PC-9 (cell line): ENCODE data around the gene SERTM1. TPM values are rescaled to one million over a fixed set of nuclear protein-coding genes. Genes with fewer than 3 reads are reported as not detected.

Experiments used
- BruUV-seq: library from RNA; stranded (reverse); fragments of 400-500 nt; replicated peaks from 2 replicates; lab custom pipeline; 2021; lab: Mats Ljungman, UMichigan
- CTCF ChIA-PET: fragments of 300-600 bp; sonication (Branson Sonifier 250); formaldehyde crosslinking; loops from one replicate; lab custom pipeline; 2022; ENCODE audit warnings: antibody characterized with exemption; lab: Charles Lee
- POLR2A ChIA-PET: fragments of 300-600 bp; sonication (Branson Sonifier 250); formaldehyde crosslinking; loops from one replicate; lab custom pipeline; 2022; ENCODE audit warnings: antibody characterized with exemption; ENCODE audit not compliant: unreplicated experiment; lab: Charles Lee
- DNase-seq, 2 experiments: peaks; one replicate each; pipeline versions ENCODE4 v3.0.0 to v3.0.0-alpha.2; 2015 to 2022; ENCODE audit warnings: mixed read lengths in 1 of 2
- H2AFZ ChIP-seq: fragments of 200-600 bp; sonication (generic); 2 replicates; pipeline ENCODE4 v1.8.1; 2017; ENCODE audit warnings: antibody characterized with exemption
- H3F3A ChIP-seq: fragments of 200-600 bp; sonication (generic); 2 replicates; pipeline ENCODE4 v1.8.1; 2017; ENCODE audit warnings: antibody characterized with exemption, mild to moderate bottlenecking, low read depth; ENCODE audit not compliant: insufficient read depth
- H3K27ac ChIP-seq: fragments of 200-600 bp; sonication (generic); 2 replicates; pipeline ENCODE4 v1.6.1; 2016; ENCODE audit warnings: mixed run types
- H3K27me3 ChIP-seq: fragments of 200-600 bp; sonication (generic); 2 replicates; pipeline ENCODE4 v1.6.1; 2016; ENCODE audit warnings: low read depth, mixed run types; ENCODE audit not compliant: insufficient read depth
- H3K36me3 ChIP-seq: fragments of 200-600 bp; sonication (generic); 2 replicates; pipeline ENCODE4 v1.6.1; 2016; ENCODE audit warnings: low read depth, mixed run types
- H3K4me1 ChIP-seq: fragments of 200-600 bp; sonication (generic); replicated peaks from 2 replicates; pipeline ENCODE4 v1.6.1; 2016; ENCODE audit warnings: mixed run types; ENCODE audit not compliant: insufficient read depth
- H3K4me2 ChIP-seq: fragments of 200-600 bp; sonication (generic); 2 replicates; pipeline ENCODE4 v1.6.1; 2017; ENCODE audit warnings: mixed run types
- H3K4me3 ChIP-seq: fragments of 200-600 bp; sonication (generic); 2 replicates; pipeline ENCODE4 v1.6.1; 2016; ENCODE audit warnings: mixed run types
- H3K79me2 ChIP-seq: fragments of 200-600 bp; sonication (generic); 2 replicates; pipeline ENCODE4 v1.6.1; 2017; ENCODE audit warnings: low read depth, mixed run types
- H3K9me2 ChIP-seq: fragments of 200-600 bp; sonication (generic); 2 replicates; pipeline ENCODE4 v1.8.1; 2017; ENCODE audit warnings: mild to moderate bottlenecking; ENCODE audit not compliant: insufficient read depth
- H3K9me3 ChIP-seq: fragments of 200-600 bp; sonication (generic); 2 replicates; pipeline ENCODE4 v1.8.1; 2016; ENCODE audit warnings: low read depth; ENCODE audit not compliant: insufficient read depth
- H4K20me1 ChIP-seq: fragments of 200-600 bp; sonication (generic); 2 replicates; pipeline ENCODE4 v1.8.1; 2017; ENCODE audit not compliant: insufficient read depth
- CTCF ChIP-seq: fragments of 200-600 bp; sonication (generic); conservative IDR thresholded peaks from 2 replicates; pipeline ENCODE4 v1.6.1; 2017; ENCODE audit warnings: mixed run types, antibody characterized with exemption, mild to moderate bottlenecking, moderate library complexity
- EZH2 ChIP-seq: fragments of 200-600 bp; sonication (generic); IDR thresholded peaks from 2 replicates; pipeline ENCODE4 v1.8.0; 2017; ENCODE audit warnings: antibody characterized with exemption, low read depth
- intact Hi-C: fragments of 100-400 bp; cut with micrococcal nuclease; formaldehyde crosslinking; loops from one replicate; pipeline ENCODE4 v1.10.0; 2022; ENCODE audit not compliant: unreplicated experiment
- total RNA-seq: library from RNA; stranded (reverse); gene quantifications from 2 replicates; pipeline ENCODE4 v1.2.3, GENCODE V29; 2021

Gene SERTM1
- total RNA-seq, 1 experiment from 2014 or later: not detected

GRCh38 chr13:36706755-36707154 is 32.9 kb downstream of the SERTM1 start:
- Histone ChIP-seq H3K9me3 (no peaks in the 10 kb centered on the region), H3K4me2 (no peak overlapping the region), H3K4me1 (no peaks in the 10 kb centered on the region), H3K36me3 (no peaks in the 10 kb centered on the region), H3F3A (no peaks in the 10 kb centered on the region), H3K79me2 (no peaks in the 10 kb centered on the region), H3K27me3 (no peaks in the 10 kb centered on the region), H3K27ac (no peak overlapping the region), H3K9me2 (no peaks in the 10 kb centered on the region), H4K20me1 (no peaks in the 10 kb centered on the region), H3K4me3 (no peak overlapping the region), H2AFZ (no peak overlapping the region)
- TF ChIP-seq EZH2: no peak
- TF ChIP-seq CTCF: no peak
- intact Hi-C loops: no loop called here
- no peak for DNase-seq
- POLR2A ChIA-PET: no interaction called here
- CTCF ChIA-PET: no interaction called here
- no TSS peak for BruUV-seq

- intact Hi-C loops: no loop called here
- H3K36me3 ChIP-seq: no peaks in the 10 kb centered on the region
- no peak overlapping the region for H2AFZ ChIP-seq
- H3K27me3 ChIP-seq: no peaks in the 10 kb centered on the region
- no peak for TF ChIP-seq EZH2
- no peak for TF ChIP-seq CTCF
- H3K9me2 ChIP-seq: no peaks in the 10 kb centered on the region
- H3K79me2 ChIP-seq: no peaks in the 10 kb centered on the region
- H3K9me3 ChIP-seq: no peaks in the 10 kb centered on the region
- H3F3A ChIP-seq: no peaks in the 10 kb centered on the region
- CTCF ChIA-PET: no interaction called here
- BruUV-seq: no TSS peak
- no peak overlapping the region for H3K4me2 ChIP-seq
- no peak for DNase-seq
- no peaks in the 10 kb centered on the region for H4K20me1 ChIP-seq
- H3K27ac ChIP-seq: no peak overlapping the region
- H3K4me3 ChIP-seq: no peak overlapping the region
- POLR2A ChIA-PET: no interaction called here
- H3K4me1 ChIP-seq: no peaks in the 10 kb centered on the region
Measured at GRCh38 chr13:36709136-36709890, 35.5 kb downstream of the SERTM1 start.

- no peaks in the 10 kb centered on the region for H3K4me1 ChIP-seq
- CTCF ChIA-PET: no interaction called here
- BruUV-seq: no TSS peak
- no peak overlapping the region for H3K4me2 ChIP-seq
- H3K27ac ChIP-seq: no peak overlapping the region
- H3K79me2 ChIP-seq: no peaks in the 10 kb centered on the region
- H3F3A ChIP-seq: no peaks in the 10 kb centered on the region
- H4K20me1 ChIP-seq: no peaks in the 10 kb centered on the region
- POLR2A ChIA-PET: no interaction called here
- intact Hi-C loops: loop anchor here (10.0 kb wide), 1 partner anchor 136 kb away; no protein-coding TSS in a partner anchor
- no peak overlapping the region for H2AFZ ChIP-seq
- H3K9me2 ChIP-seq: no peaks in the 10 kb centered on the region
- no peaks in the 10 kb centered on the region for H3K9me3 ChIP-seq
- H3K27me3 ChIP-seq: no peaks in the 10 kb centered on the region
- H3K4me3 ChIP-seq: no peak overlapping the region
- TF ChIP-seq CTCF: no peak
- no peak for TF ChIP-seq EZH2
- no peaks in the 10 kb centered on the region for H3K36me3 ChIP-seq
- no peak for DNase-seq
Measured at GRCh38 chr13:36710396-36710795, 36.6 kb downstream of the SERTM1 start.
